K562 (cell line): ENCODE measurements around the gene SMIM3. TPM values are rescaled to one million over a fixed set of nuclear protein-coding genes. Genes with fewer than 3 reads are reported as not detected.
A peak's percentile ranks its signal among the peaks of the same experiment; 100 is the strongest.

Experiments
- BHLHE40 ChIP-seq: IDR thresholded peaks from 2 replicates; pipeline ENCODE4 v1.6.1; 2011; ENCODE audit warnings: low read length, improper control_type of control experiment
- COPS2 ChIP-seq: fragments of 450-650 bp; conservative IDR thresholded peaks from 2 replicates; pipeline ENCODE4 v1.6.1; 2016; ENCODE audit warnings: mild to moderate bottlenecking, moderate library complexity
- CTBP1 ChIP-seq: fragments of 450-650 bp; IDR thresholded peaks from 2 replicates; pipeline ENCODE4 v1.6.1; 2016; ENCODE audit warnings: borderline replicate concordance
- ESRRB ChIP-seq: fragments of 250-450 bp; sonication (Bioruptor Pico); IDR thresholded peaks from 2 replicates; pipeline ENCODE4 v1.5.0; 2020; ENCODE audit warnings: mild to moderate bottlenecking, moderate library complexity, borderline replicate concordance
- KAT8 ChIP-seq: fragments of 450-650 bp; IDR thresholded peaks from 2 replicates; pipeline ENCODE4 v1.6.1; 2016; ENCODE audit warnings: low read depth, mild to moderate bottlenecking
- MTA1 ChIP-seq: fragments of 450-650 bp; IDR thresholded peaks from 2 replicates; pipeline ENCODE4 v1.6.1; 2017; ENCODE audit warnings: borderline replicate concordance
- NR2F6 ChIP-seq: fragments of 450-650 bp; formaldehyde crosslinking; IDR thresholded peaks from 2 replicates; pipeline ENCODE4 v1.4.0; 2020; ENCODE audit warnings: mild to moderate bottlenecking
- PURB ChIP-seq: sonication (generic); formaldehyde crosslinking; IDR thresholded peaks from 2 replicates; pipeline ENCODE4 v1.9.0; 2021; ENCODE audit warnings: low read depth, mild to moderate bottlenecking, missing genetic modification reagents
- RB1 ChIP-seq: fragments of 450-650 bp; IDR thresholded peaks from 2 replicates; pipeline ENCODE4 v1.6.1; 2017; ENCODE audit warnings: low read depth, mild to moderate bottlenecking
- TCFL5 ChIP-seq: fragments of 250-450 bp; sonication (Bioruptor Pico); conservative IDR thresholded peaks from 2 replicates; pipeline ENCODE4 v1.6.1; 2021; ENCODE audit warnings: mild to moderate bottlenecking, moderate library complexity, matching md5 sums
- ZFP1 ChIP-seq: fragments of 450-650 bp; formaldehyde crosslinking; IDR thresholded peaks from 2 replicates; pipeline ENCODE4 v1.4.0; 2020; ENCODE audit warnings: mild to moderate bottlenecking, mixed read lengths
- ZKSCAN3 ChIP-seq: fragments of 250-450 bp; sonication (Bioruptor Pico); IDR thresholded peaks from 2 replicates; pipeline ENCODE4 v1.4.0; 2020
- ZNF121 ChIP-seq: sonication (generic); formaldehyde crosslinking; conservative IDR thresholded peaks from 2 replicates; pipeline ENCODE4 v1.8.0; 2022; ENCODE audit warnings: missing genetic modification reagents
- ZNF23 ChIP-seq: fragments of 250-450 bp; sonication (Bioruptor Pico); IDR thresholded peaks from 2 replicates; pipeline ENCODE4 v1.4.0; 2020; ENCODE audit warnings: mild to moderate bottlenecking
- ZNF584 ChIP-seq: fragments of 200-800 bp; sonication (Bioruptor generic); IDR thresholded peaks from 2 replicates; pipeline ENCODE4 v1.6.1; 2016; ENCODE audit warnings: low read depth, mild to moderate bottlenecking, missing genetic modification characterization, missing compliant biosample characterization
- ZNF778 ChIP-seq: fragments of 450-650 bp; formaldehyde crosslinking; IDR thresholded peaks from 2 replicates; pipeline ENCODE4 v1.4.0; 2020; ENCODE audit warnings: mild to moderate bottlenecking, moderate library complexity
- polyA plus RNA-seq, 8 experiments: library from polyadenylated mRNA; depleted of rRNA in 4 of 8; stranded (reverse) in 5 of 8; unstranded in 3 of 8; fragments of >200 nt; fragmentation: Nextera tagmentation in 2 of 8; fragmentation: Illumina TruSeq in 1 of 8; extraction: Ambion mirVana in 2 of 8; extraction: Trizol in 1 of 8; gene quantifications; 2 replicates each; pipeline versions ENCODE4 v1.2.1 to v1.2.3, GENCODE V29; 2011 to 2014; ENCODE audit warnings: inconsistent platforms in 1 of 8, missing spikeins in 1 of 8
- total RNA-seq, 7 experiments: library from RNA; depleted of rRNA in 6 of 7; stranded (reverse); fragments of >200 nt in 6 of 7; fragmentation: Illumina TruSeq in 2 of 7; extraction: Trizol in 2 of 7; gene quantifications; 2 replicates each; pipeline versions ENCODE4 v1.2.1 to v1.2.3, GENCODE V29; 2011 to 2021; ENCODE audit warnings: low replicate concordance in 1 of 7
- TF ChIP-seq, protein P1 (sequence below): sonication (generic); formaldehyde crosslinking; IDR thresholded peaks from 2 replicates; pipeline ENCODE4 v1.8.1; 2023; ENCODE audit warnings: mild to moderate bottlenecking, missing genetic modification reagents
- TF ChIP-seq, protein P2 (sequence below): fragments of 250-450 bp; sonication (Bioruptor Pico); IDR thresholded peaks from 2 replicates; pipeline ENCODE4 v1.8.0; 2021; ENCODE audit warnings: borderline replicate concordance, mild to moderate bottlenecking, moderate library complexity; ENCODE audit not compliant: poor library complexity, severe bottlenecking
- TF ChIP-seq, protein P3 (sequence below): sonication (generic); formaldehyde crosslinking; IDR thresholded peaks from 2 replicates; pipeline ENCODE4 v1.4.0; 2020; ENCODE audit warnings: mild to moderate bottlenecking, missing genetic modification reagents
- TF ChIP-seq, protein P4 (sequence below): fragments of 200-800 bp; sonication (Bioruptor generic); IDR thresholded peaks from 2 replicates; pipeline ENCODE4 v1.6.1; 2017; ENCODE audit warnings: missing genetic modification characterization, missing compliant biosample characterization
- TF ChIP-seq, protein P5 (sequence below): sonication (generic); formaldehyde crosslinking; IDR thresholded peaks from 2 replicates; pipeline ENCODE4 v1.8.0; 2022; ENCODE audit warnings: mild to moderate bottlenecking, missing genetic modification reagents

SMIM3 gene
- total and polyA plus RNA-seq, 9 of the 15 experiments (the other 6 are each of a cell fraction or from before 2014, with no cell fraction given), result 4.1 to 27.7 (median 13.6) TPM

DNA sequence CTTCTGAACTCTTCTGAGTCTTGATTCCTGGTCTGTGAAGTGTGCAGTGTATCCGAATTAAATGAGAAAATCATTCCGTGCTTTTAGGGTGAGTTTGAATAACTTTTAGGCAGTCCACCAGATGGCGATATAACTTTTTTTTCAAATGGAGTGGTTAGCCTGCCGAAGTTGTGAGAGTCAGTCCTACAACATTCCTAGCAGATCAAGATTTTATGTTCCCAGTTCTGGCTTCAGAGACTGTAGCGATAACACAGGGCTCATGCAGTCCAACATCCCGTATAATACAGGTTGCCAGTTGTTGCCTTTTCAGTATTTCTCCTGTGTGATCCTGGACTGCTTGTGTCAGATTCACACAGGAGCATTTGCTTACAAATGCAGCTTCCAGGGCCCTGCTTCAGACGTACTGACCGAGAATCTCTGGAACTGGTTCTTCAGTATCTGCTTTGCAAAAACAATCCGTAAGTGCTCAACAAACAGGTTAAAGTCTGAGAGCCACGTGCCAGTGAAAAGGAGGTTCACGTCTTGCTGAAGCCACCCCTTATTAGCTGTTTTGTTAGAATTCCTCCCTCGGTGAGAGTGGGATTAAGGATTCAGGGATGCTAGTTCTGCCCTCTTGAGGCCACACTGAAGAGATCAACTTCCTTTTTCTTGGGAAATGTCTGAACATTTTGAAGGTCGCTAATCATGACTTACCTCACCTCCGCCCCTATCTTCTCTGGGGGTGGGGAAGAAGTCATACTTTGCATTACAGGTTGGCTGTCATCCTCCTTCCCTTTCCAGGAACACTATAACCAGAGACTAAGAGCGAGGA, 22.8 kb downstream of the SMIM3 start (continued):
- TF ChIP-seq, protein P1, sequence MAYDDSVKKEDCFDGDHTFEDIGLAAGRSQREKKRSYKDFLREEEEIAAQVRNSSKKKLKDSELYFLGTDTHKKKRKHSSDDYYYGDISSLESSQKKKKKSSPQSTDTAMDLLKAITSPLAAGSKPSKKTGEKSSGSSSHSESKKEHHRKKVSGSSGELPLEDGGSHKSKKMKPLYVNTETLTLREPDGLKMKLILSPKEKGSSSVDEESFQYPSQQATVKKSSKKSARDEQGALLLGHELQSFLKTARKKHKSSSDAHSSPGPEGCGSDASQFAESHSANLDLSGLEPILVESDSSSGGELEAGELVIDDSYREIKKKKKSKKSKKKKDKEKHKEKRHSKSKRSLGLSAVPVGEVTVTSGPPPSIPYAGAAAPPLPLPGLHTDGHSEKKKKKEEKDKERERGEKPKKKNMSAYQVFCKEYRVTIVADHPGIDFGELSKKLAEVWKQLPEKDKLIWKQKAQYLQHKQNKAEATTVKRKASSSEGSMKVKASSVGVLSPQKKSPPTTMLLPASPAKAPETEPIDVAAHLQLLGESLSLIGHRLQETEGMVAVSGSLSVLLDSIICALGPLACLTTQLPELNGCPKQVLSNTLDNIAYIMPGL (CRISPR knock-in tag), result no peak
- TF ChIP-seq PURB (CRISPR knock-in tag) (no peak), RB1 (0 out of 2 replicates have a peak, but pooled peaks have one; percentile 22), KAT8 (no peak), COPS2 (no peak), ZKSCAN3 (CRISPR knock-in tag) (no peak), ZNF778 (CRISPR knock-in tag) (no peak), ESRRB (no peak), ZNF121 (CRISPR knock-in tag) (no peak), MTA1 (peak; percentile 30; the same call in 1 of the 2 replicates), CTBP1 (peak; percentile 82), NR2F6 (CRISPR knock-in tag) (no peak), BHLHE40 (0 out of 2 replicates have a peak, but pooled peaks have one; percentile 5), ZNF23 (CRISPR knock-in tag) (no peak), ZNF584 (CRISPR knock-in tag) (no peak), ZFP1 (CRISPR knock-in tag) (no peak), TCFL5 (CRISPR knock-in tag) (no peak)
- TF ChIP-seq, protein P2, sequence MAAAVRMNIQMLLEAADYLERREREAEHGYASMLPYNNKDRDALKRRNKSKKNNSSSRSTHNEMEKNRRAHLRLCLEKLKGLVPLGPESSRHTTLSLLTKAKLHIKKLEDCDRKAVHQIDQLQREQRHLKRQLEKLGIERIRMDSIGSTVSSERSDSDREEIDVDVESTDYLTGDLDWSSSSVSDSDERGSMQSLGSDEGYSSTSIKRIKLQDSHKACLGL (CRISPR knock-in tag), result no peak
- TF ChIP-seq, protein P3, sequence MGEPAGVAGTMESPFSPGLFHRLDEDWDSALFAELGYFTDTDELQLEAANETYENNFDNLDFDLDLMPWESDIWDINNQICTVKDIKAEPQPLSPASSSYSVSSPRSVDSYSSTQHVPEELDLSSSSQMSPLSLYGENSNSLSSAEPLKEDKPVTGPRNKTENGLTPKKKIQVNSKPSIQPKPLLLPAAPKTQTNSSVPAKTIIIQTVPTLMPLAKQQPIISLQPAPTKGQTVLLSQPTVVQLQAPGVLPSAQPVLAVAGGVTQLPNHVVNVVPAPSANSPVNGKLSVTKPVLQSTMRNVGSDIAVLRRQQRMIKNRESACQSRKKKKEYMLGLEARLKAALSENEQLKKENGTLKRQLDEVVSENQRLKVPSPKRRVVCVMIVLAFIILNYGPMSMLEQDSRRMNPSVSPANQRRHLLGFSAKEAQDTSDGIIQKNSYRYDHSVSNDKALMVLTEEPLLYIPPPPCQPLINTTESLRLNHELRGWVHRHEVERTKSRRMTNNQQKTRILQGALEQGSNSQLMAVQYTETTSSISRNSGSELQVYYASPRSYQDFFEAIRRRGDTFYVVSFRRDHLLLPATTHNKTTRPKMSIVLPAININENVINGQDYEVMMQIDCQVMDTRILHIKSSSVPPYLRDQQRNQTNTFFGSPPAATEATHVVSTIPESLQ, result no peak
- TF ChIP-seq, protein P4, sequence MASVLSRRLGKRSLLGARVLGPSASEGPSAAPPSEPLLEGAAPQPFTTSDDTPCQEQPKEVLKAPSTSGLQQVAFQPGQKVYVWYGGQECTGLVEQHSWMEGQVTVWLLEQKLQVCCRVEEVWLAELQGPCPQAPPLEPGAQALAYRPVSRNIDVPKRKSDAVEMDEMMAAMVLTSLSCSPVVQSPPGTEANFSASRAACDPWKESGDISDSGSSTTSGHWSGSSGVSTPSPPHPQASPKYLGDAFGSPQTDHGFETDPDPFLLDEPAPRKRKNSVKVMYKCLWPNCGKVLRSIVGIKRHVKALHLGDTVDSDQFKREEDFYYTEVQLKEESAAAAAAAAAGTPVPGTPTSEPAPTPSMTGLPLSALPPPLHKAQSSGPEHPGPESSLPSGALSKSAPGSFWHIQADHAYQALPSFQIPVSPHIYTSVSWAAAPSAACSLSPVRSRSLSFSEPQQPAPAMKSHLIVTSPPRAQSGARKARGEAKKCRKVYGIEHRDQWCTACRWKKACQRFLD (CRISPR knock-in tag), result no peak
- TF ChIP-seq, protein P5, sequence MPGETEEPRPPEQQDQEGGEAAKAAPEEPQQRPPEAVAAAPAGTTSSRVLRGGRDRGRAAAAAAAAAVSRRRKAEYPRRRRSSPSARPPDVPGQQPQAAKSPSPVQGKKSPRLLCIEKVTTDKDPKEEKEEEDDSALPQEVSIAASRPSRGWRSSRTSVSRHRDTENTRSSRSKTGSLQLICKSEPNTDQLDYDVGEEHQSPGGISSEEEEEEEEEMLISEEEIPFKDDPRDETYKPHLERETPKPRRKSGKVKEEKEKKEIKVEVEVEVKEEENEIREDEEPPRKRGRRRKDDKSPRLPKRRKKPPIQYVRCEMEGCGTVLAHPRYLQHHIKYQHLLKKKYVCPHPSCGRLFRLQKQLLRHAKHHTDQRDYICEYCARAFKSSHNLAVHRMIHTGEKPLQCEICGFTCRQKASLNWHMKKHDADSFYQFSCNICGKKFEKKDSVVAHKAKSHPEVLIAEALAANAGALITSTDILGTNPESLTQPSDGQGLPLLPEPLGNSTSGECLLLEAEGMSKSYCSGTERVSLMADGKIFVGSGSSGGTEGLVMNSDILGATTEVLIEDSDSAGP (CRISPR knock-in tag), result no peak
